Measurements from ENCODE around the gene GRID1.

GRID1 gene

DNA sequence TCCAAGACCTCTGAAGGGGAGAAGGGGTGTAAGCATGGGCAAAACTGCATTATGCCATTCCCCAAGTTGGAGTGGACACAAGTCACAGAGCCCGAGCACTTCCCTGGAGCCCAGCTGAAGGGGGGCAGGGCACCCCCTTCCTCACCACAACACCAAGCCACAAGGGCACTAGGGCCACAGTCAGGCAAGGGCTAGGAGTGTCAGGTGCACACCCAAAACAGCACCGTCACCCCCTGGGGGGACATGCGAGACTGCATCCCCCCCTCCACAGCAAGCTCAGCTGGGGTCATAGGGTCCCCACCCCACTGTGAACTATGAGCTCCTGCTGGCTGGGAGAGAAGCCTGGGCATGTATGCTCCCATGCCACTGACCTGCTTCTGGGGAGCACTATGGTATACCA, 143.9 kb downstream of the GRID1 start:
- DNase-seq, result no peak

- DNase-seq, result no peak
Measured at GRCh38 chr10:86222336-86222650, 144.3 kb downstream of the GRID1 start.

DNA sequence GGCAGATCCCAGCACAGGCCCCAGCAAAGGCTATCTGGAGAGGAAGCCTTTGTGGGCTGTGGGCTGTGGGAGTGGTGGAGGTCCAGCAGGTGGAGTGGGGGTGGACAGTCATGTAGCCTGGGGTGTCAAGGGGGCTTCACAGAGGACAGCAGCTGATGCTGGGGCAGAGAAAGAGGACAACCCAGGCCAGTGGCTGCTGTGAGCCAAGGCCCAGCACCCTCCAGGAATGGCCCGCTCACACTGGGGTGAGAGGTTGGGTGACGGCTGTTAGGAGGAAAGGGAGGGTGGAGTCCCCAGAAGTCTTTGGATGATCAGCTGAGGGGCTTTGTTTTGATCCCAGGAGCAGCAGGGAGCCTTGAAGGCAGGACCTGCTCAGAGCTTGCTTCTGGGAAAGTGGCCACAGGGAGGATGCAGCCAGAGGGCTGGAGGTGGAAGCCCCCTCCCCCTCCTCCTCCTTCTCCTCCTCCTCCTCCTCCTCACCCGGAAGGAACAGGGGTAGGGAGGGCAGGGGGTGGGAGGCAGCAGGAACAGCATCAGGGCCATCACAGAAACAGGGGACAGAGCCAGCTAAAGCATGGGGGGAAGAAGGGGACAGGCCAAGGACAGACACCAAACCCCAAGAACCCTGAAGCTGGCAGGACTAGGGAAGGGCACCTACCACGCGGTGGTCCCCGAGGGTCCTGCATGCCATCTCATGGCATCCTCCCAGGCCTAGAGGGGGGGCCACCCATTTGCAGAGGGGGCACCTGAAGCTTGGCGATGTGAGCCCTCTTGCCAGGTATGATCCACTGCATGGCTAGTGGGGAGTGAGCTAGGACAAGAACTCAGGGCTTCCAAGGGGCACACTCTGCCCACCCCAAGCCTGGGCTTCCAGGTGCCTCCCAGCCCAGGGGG, 144.9 kb downstream of the GRID1 start:
- DNase-seq, result no peak

DNA sequence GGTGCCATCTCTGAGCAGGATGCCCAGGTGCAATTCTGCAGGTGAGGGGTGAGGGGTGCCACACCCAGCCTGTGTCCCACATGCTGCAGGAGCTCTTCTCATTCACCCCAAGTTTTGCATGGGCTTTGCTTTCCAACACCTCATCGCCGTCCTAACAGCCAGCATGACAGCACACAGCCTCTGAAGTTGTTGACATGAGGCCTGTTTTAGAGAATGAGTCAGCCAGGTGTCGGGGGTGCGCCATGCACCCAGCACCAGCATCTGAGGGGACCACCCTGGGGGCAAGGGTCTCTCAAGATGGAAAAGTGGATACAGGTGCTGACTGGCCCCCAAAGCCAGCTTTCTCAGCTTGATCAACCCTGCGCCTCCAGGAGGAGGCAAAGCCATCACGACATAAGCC, 146.0 kb downstream of the GRID1 start:
- no peak for DNase-seq

GRCh38 chr10:86219271-86219670, 147.3 kb downstream of the GRID1 start:
- DNase-seq, result no peak

GRCh38 chr10:86218842-86219241, 147.8 kb downstream of the GRID1 start:
- DNase-seq, result no peak

GRCh38 chr10:86218160-86218559, 148.4 kb downstream of the GRID1 start:
- DNase-seq, result no peak

- no peak for DNase-seq
Measured at GRCh38 chr10:86217371-86218080, 149.1 kb downstream of the GRID1 start.

DNA sequence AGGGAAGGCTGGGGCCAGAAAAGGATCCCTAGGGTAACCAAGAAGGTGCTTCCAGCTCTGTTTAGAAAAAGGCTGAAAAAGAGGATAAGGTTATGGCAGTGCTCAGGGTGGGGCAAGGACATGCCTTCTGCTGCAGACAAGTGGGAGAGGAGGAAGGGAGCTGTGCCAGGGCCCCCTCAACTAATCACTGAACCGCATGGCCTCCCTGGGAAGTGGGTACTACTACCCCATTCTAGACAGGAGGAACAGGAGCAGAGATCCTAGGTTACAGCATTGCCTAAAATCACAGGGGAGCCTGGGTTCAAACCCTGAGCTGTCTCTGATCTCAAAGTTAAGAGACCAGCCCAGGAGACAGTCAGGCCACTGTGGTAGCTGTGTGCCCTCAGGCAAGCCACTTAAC, 149.7 kb downstream of the GRID1 start:
- no peak for DNase-seq

- no peak for DNase-seq
Measured at GRCh38 chr10:86215712-86216111, 150.9 kb downstream of the GRID1 start.

- no peak for DNase-seq
Measured at GRCh38 chr10:86215046-86215445, 151.5 kb downstream of the GRID1 start.

DNA sequence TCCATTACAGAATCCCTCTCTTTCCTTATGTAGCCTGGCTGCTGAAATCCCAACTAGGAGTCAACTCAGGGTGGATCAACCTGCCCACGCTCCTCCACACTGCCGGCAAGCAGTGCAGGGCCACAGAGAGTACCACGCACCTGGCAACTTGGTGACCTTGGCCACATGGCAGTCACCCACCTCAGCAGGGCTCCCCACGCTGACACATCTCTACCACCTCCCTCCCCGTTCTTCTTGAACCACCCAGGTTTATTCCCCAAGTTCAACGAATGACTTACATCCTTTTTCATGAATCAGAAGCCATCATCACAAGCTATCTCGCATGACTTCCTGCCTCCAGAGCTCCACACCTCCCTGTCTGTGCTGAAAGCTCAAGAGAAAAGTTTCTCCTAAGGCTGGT, 153.4 kb downstream of the GRID1 start:
- no peak for DNase-seq

GRCh38 chr10:86212391-86212700, 154.2 kb downstream of the GRID1 start:
- DNase-seq, result no peak

DNA sequence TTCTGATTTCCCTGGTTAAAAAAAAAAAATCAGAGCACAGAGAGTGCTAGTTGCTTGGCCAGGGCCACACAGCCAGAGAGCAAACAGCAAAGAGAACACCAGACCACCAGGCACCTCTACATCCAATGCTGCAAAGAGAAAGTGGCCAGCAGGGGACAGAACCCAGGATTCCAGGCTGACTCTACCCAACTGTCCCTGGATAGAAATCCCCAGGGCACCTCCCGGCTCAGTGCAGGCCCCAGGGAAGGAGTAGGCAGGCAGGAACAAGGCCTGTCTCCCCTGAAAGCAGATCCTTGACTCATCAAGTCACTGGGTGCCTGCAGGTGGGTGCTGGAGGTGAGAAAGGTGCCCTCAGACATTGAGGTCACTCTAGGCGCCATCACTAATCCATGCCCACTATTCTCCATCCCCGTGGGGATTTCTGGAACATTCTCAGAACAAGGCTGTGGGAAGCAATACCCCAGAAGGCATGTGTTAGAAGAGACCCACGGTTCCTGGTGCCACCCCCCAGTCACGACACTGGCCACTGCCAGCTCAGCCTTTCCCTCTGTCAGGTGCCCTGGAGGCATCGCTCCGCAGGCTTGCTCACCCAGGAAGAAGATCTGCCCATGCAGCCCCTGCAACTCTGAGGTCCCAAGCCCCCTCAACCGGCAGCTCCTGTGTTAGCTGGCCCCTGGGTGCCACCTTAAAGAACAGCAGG, 154.8 kb downstream of the GRID1 start:
- DNase-seq, result no peak

DNA sequence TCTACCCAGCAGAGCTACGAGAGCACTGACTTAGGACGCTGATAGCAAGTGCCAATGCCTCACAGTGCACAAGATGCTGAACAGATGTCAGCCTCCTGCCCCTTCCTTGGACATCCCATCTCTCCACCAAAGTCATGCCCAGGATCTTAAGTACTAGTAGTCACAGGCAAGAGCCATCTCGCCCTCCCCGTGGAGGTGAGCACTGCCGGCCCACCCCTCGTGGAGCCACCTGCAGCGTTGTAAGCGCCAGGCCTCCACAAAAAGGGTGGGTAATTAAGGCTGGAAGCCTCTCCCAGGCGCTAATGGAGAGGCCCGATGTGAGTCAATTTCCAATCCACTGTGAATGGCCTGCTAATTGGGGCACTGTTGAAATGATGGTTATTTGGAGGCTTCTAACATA, 156.2 kb downstream of the GRID1 start:
- DNase-seq, result no peak

- DNase-seq, result no peak
Measured at GRCh38 chr10:86209726-86210125, 156.9 kb downstream of the GRID1 start.

DNA sequence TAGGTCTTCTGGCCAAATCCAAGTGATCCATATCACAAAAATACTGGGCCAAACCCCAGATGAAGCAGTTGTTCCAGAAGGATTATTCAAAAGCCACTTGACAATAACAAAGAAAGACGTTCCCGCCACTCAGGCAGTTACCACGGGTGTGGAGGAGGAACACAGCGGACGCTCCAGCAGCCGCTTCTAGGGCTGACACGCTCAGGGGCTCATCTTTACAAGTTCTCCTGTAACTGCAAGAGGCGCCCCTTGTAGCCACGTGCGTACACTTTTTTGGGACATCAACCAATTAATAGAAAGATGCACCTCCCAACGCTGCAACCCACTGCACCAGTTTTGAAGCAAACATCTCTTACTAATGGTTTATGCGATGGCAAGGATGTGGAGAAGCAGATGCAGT, 159.4 kb downstream of the GRID1 start:
- no peak for DNase-seq

- DNase-seq, result no peak
Measured at GRCh38 chr10:86206240-86206579, 160.4 kb downstream of the GRID1 start.

DNA sequence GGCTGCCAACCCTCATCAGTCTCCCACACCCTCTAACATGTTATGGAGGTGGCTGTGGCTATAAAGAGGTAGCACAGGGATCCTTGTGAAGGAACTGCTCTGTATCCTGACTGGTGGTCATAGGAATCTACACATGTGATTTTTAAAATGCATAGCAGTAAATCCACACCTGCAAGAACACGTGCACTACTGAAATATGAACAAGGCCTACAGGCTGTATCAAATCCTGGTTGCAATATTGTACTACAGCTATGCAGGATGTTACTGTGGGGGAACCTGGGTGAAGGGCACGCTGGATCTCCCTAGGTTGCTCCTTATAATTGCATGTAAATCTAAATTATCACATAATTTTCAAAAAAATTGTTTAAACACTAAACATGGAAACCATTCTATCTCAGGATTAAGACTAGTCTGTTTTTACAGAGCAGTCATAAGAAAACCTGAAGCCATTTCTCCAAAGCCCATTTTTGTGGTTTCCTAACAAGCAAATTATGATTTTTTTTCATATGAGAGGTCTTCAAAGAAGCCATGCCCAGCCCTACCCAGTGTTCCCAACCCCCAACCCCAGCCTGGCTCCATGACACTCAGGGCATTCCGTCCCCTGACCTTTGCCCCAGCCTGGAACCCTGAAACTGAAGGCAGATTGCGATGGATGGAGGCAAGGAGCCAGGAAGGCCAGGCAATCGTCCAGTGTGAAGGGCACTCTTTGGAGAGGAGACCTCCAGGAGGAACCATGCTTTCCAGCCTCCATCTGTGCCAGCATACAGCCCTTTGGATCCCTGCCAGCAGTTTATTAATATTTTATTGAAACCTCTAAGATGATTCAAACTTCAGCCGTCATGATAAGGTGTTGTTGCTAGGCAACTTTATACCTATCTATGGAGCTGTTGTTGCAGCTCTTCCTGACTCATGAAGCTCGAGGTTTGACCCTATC, 161.0 kb downstream of the GRID1 start:
- DNase-seq, result no peak

- DNase-seq, result no peak
Measured at GRCh38 chr10:86204421-86205305, 161.9 kb downstream of the GRID1 start.

GRCh38 chr10:86203162-86203905, 163.3 kb downstream of the GRID1 start:
- no peak for DNase-seq
